GM19193 (cell line): ENCODE measurements around the gene BAG3.

ENCODE experiments used
- POLR2A ChIP-seq: IDR thresholded peaks from 4 replicates; pipeline ENCODE4 v1.6.1; 2011; ENCODE audit not compliant: insufficient read depth, insufficient read length; ENCODE audit errors: extremely low read depth

The BAG3 gene

GRCh38 chr10:119724593-119725516 lies 73.7 kb downstream of the BAG3 start:
- TF ChIP-seq POLR2A, result no peak

- TF ChIP-seq POLR2A, result no peak
These were observed 74.3 kb downstream of the BAG3 start for GRCh38 chr10:119725517-119725827.

GRCh38 chr10:119725828-119726675 lies 74.9 kb downstream of the BAG3 start, which contains the start of gene INPP5F:
INPP5F (plus strand) TSS chr10:119726050; CDS start chr10:119726263, 213 bp downstream.
- TF ChIP-seq POLR2A, result no peak

- TF ChIP-seq POLR2A, result no peak
These were observed 75.6 kb downstream of the BAG3 start for GRCh38 chr10:119726676-119727261.
